GM12874 (cell line): Measurements from ENCODE around the gene PASK.

Source experiments
- TF ChIP-seq, protein P1 (sequence below): IDR thresholded peaks from 2 replicates; pipeline ENCODE4 v1.5.1; 2011; ENCODE audit warnings: low read depth, mild to moderate bottlenecking, control low read depth, low read length, moderate library complexity; ENCODE audit not compliant: insufficient read depth

PASK gene

DNA sequence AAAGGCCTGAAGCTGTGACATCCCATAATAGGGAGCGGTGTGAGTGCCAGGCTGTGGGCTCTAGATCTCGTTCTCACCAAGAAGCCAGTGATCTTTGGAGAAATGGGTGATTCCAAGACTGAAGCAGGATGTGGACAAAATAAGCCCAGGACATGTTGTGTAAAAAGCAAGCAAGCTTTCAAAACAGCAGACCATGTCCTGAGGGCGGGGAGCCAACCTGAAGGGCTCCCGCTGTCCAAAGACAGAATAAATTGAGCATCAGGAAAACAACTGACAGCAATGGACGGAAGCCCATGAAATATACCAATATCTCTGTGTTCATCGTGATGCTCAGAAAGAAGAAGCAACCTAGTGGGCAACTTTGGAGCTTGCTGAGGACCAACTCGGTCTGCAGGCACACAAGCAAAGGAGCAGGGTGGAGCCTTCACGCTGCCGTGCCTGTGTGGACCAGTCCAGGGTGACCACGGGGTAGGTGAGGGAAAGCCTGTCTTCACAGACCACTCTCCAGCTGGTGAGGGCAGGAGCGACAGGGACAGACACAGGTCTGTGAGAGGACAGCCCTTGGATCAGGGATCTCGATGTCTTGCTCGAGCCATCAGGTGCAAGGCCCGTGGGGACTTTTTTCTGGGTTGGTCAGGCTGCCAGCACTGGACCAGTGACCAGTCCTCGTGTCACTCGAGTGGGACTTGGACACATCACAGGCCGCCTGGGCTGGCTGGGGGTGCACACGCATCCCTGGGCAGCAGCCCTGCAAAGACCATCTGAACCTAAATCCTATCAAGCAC lies 68.7 kb downstream of the PASK start:
- TF ChIP-seq, protein P1, sequence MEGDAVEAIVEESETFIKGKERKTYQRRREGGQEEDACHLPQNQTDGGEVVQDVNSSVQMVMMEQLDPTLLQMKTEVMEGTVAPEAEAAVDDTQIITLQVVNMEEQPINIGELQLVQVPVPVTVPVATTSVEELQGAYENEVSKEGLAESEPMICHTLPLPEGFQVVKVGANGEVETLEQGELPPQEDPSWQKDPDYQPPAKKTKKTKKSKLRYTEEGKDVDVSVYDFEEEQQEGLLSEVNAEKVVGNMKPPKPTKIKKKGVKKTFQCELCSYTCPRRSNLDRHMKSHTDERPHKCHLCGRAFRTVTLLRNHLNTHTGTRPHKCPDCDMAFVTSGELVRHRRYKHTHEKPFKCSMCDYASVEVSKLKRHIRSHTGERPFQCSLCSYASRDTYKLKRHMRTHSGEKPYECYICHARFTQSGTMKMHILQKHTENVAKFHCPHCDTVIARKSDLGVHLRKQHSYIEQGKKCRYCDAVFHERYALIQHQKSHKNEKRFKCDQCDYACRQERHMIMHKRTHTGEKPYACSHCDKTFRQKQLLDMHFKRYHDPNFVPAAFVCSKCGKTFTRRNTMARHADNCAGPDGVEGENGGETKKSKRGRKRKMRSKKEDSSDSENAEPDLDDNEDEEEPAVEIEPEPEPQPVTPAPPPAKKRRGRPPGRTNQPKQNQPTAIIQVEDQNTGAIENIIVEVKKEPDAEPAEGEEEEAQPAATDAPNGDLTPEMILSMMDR, result no peak

- TF ChIP-seq, protein P1, result no peak
Measured at GRCh38 chr2:241074901-241075540, 74.3 kb downstream of the PASK start.

GRCh38 chr2:241074065-241074818 lies 75.0 kb downstream of the PASK start:
- TF ChIP-seq, protein P1, result no peak

GRCh38 chr2:241073166-241074064 lies 75.9 kb downstream of the PASK start:
- TF ChIP-seq, protein P1, result no peak

DNA sequence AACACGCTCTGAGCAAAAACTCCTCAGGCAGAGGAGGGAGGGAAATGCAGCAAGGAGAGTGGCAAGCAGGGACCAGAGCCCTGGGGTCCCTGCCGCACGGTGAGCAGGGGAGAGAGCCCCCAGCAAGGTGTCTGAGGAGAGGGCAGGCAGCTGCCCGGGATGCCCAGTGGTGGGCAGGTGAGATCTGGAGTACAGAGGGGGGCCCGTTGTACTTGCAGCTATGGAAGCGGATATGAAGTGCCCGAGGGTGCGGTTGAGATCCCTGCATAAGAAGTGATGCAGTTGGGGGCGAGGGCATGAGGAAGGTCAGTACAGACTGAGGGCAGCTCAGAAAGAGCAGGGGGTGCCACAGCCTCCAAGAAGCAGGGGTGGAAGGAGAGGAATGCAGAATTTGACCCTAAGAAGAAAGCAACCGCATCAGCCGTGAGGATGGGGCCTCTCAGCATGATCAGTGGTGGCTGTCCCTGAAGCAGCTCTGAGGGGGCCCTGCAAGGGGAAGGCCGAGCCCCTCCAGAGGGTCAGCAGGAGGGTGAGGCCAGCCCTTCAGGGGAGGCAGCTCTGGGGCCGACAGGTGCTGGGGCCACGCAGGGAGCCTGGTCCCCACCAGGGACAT lies 76.6 kb downstream of the PASK start:
- TF ChIP-seq, protein P1, result no peak

DNA sequence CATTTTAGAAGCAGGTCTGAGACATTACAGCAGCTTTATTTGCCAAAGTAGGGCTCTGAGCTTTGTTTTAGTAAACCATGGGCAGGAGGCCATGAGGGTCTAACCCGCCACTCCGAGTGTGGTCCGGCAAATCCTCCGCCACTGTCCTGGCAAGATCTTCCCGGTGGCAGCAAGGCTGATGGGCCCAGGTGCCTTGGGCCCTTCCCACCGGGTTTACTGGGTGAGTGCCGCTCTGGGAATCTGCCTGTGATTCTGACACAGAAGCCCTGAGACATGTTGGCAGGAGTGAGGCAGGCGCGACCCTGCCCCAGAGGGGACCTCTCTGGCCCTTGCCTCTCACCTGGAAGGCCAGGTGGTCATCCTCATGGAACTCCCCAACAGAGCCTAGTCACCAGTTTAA lies 77.1 kb downstream of the PASK start:
- TF ChIP-seq, protein P1, result no peak
